SK-N-SH treated with all-trans-retinoic acid at 6 μM for 48 hours (cell line): Measurements from ENCODE around the gene CNMD.

Experiments used
- CSDC2 ChIP-seq: fragments of 250-450 bp; sonication (Bioruptor Pico); IDR thresholded peaks from 2 replicates; pipeline ENCODE4 v1.5.0; 2020; ENCODE audit warnings: mild to moderate bottlenecking, moderate library complexity
- ISL1 ChIP-seq: fragments of 250-450 bp; sonication (Bioruptor Pico); IDR thresholded peaks from 2 replicates; pipeline ENCODE4 v2.1.2; 2022; ENCODE audit warnings: mild to moderate bottlenecking, moderate library complexity
- PATZ1 ChIP-seq: fragments of 250-450 bp; sonication (Bioruptor Pico); IDR thresholded peaks from 2 replicates; pipeline ENCODE4 v1.8.0; 2020; ENCODE audit warnings: mild to moderate bottlenecking, moderate library complexity, borderline replicate concordance
- SNAI2 ChIP-seq: fragments of 250-450 bp; sonication (Bioruptor Pico); IDR thresholded peaks from 2 replicates; pipeline ENCODE4 v1.5.0; 2020; ENCODE audit warnings: mild to moderate bottlenecking, moderate library complexity
- ZC3H10 ChIP-seq: fragments of 250-450 bp; sonication (Bioruptor Pico); IDR thresholded peaks from 2 replicates; pipeline ENCODE4 v1.5.1; 2021; ENCODE audit warnings: mild to moderate bottlenecking, moderate library complexity
- ZFP3 ChIP-seq: fragments of 250-450 bp; sonication (Bioruptor Pico); IDR thresholded peaks from 2 replicates; pipeline ENCODE4 v1.5.0; 2020; ENCODE audit warnings: mild to moderate bottlenecking, moderate library complexity
- ZNF70 ChIP-seq: fragments of 450-650 bp; formaldehyde crosslinking; IDR thresholded peaks from 2 replicates; pipeline ENCODE4 v1.5.0; 2020; ENCODE audit warnings: mild to moderate bottlenecking, moderate library complexity
- ZNF8 ChIP-seq: fragments of 450-650 bp; formaldehyde crosslinking; IDR thresholded peaks from 2 replicates; pipeline ENCODE4 v1.5.0; 2020; ENCODE audit warnings: mild to moderate bottlenecking, moderate library complexity
- TF ChIP-seq, protein P1 (sequence below): fragments of 250-450 bp; sonication (Bioruptor Pico); IDR thresholded peaks from 2 replicates; pipeline ENCODE4 v1.5.1; 2021; ENCODE audit warnings: mild to moderate bottlenecking, moderate library complexity
- TF ChIP-seq, protein P2 (sequence below): fragments of 250-450 bp; sonication (Bioruptor Pico); IDR thresholded peaks from 2 replicates; pipeline ENCODE4 v1.5.0; 2020; ENCODE audit warnings: mild to moderate bottlenecking, moderate library complexity
- TF ChIP-seq, protein P3 (sequence below): fragments of 250-450 bp; sonication (Bioruptor Pico); IDR thresholded peaks from 2 replicates; pipeline ENCODE4 v1.5.1; 2020; ENCODE audit warnings: low read depth, mild to moderate bottlenecking, moderate library complexity

GRCh38 chr13:52737965-52738364 lies 1.7 kb downstream of the CNMD start:
- TF ChIP-seq ZC3H10 (CRISPR knock-in tag) (no peak), ISL1 (CRISPR knock-in tag) (no peak), ZNF70 (CRISPR knock-in tag) (no peak), ZNF8 (CRISPR knock-in tag) (no peak), ZFP3 (CRISPR knock-in tag) (no peak), PATZ1 (no peak), SNAI2 (no peak), CSDC2 (no peak)
- TF ChIP-seq, protein P1, sequence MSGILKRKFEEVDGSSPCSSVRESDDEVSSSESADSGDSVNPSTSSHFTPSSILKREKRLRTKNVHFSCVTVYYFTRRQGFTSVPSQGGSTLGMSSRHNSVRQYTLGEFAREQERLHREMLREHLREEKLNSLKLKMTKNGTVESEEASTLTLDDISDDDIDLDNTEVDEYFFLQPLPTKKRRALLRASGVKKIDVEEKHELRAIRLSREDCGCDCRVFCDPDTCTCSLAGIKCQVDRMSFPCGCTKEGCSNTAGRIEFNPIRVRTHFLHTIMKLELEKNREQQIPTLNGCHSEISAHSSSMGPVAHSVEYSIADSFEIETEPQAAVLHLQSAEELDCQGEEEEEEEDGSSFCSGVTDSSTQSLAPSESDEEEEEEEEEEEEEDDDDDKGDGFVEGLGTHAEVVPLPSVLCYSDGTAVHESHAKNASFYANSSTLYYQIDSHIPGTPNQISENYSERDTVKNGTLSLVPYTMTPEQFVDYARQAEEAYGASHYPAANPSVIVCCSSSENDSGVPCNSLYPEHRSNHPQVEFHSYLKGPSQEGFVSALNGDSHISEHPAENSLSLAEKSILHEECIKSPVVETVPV (CRISPR knock-in tag) = no peak
- TF ChIP-seq, protein P2, sequence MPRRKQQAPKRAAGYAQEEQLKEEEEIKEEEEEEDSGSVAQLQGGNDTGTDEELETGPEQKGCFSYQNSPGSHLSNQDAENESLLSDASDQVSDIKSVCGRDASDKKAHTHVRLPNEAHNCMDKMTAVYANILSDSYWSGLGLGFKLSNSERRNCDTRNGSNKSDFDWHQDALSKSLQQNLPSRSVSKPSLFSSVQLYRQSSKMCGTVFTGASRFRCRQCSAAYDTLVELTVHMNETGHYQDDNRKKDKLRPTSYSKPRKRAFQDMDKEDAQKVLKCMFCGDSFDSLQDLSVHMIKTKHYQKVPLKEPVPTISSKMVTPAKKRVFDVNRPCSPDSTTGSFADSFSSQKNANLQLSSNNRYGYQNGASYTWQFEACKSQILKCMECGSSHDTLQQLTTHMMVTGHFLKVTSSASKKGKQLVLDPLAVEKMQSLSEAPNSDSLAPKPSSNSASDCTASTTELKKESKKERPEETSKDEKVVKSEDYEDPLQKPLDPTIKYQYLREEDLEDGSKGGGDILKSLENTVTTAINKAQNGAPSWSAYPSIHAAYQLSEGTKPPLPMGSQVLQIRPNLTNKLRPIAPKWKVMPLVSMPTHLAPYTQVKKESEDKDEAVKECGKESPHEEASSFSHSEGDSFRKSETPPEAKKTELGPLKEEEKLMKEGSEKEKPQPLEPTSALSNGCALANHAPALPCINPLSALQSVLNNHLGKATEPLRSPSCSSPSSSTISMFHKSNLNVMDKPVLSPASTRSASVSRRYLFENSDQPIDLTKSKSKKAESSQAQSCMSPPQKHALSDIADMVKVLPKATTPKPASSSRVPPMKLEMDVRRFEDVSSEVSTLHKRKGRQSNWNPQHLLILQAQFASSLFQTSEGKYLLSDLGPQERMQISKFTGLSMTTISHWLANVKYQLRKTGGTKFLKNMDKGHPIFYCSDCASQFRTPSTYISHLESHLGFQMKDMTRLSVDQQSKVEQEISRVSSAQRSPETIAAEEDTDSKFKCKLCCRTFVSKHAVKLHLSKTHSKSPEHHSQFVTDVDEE = no peak
- TF ChIP-seq, protein P3, sequence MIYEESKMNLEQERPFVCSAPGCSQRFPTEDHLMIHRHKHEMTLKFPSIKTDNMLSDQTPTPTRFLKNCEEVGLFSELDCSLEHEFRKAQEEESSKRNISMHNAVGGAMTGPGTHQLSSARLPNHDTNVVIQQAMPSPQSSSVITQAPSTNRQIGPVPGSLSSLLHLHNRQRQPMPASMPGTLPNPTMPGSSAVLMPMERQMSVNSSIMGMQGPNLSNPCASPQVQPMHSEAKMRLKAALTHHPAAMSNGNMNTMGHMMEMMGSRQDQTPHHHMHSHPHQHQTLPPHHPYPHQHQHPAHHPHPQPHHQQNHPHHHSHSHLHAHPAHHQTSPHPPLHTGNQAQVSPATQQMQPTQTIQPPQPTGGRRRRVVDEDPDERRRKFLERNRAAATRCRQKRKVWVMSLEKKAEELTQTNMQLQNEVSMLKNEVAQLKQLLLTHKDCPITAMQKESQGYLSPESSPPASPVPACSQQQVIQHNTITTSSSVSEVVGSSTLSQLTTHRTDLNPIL (CRISPR knock-in tag) = no peak
